ENCODE measurements around the gene PYHIN1.
A peak's percentile ranks its signal among the peaks of the same experiment; 100 is the strongest.
"Not testable (repeated sequence)": the region's sequence is repeated elsewhere in the genome, so short reads cannot be mapped to it uniquely, and the experiment has no call there.

The PYHIN1 gene

DNA sequence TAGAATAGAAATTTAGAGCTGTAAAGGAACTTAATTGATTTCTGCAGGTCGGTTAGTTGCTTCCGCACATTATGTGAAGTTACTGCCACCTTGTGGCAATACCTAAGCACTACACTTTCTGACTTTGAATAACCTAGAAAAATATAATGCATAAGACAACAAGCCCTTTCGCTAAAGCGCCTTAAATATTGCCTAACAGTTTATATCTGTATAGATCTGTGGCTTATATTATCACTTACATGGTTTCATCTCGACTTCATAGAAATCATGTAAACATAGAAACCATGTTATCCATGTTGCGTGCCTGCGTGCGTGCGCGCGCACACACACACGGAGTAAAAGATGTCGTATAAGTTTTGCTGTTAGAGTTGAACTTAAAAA is 67.4 kb downstream of the PYHIN1 start:
- ATAC-seq (peak; percentile 54), DNase-seq (peak; percentile 27)
- Mint-ChIP-seq H3K4me3 (no peak overlapping the region), H3K27ac (no peak overlapping the region), H3K36me3 (ENCODE audit: low read depth) (peaks cover 13% of the 10 kb centered on the region), H3K27me3 (no peaks in the 10 kb centered on the region), H3K4me1 (peaks cover 21% of the 10 kb centered on the region), H3K9me3 (peaks cover 2% of the 10 kb centered on the region)

DNA sequence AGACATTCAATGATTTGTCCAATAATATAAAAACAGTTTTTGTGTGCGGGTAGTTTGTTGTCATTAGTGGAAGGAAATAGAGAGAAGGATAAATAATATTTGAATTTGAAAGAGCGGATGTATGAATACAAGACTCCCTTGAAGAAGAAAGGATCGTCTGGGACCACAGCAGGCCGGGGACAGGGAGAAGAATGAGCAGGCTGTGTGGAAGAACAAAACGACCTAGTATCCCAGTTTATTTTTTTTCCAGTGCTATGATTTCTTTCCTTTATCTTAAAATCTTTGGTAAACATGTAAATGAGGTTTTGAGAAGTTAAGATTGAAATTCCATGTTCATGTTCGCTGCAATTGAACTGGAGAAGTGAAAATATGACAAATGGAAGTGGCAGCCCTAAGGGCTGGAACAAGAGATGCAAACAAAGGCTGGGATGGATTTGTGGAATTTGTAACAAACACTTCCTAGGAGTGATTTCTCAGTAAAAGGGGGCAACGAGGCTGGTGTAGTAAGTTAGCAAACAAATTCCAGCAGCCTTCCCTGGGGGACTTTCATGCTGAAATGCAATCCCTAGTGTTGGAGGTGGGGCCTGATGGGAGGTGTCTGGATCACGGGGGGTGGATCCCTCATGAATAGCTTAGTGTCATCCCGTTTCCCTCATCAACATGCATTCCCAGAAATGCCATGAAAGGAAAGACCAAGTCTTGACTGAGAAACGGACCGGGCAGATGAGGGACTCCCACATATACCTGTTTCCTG is 68.1 kb downstream of the PYHIN1 start:
- H3K27ac Mint-ChIP-seq = no peak overlapping the region
- peaks cover 10% of the 10 kb centered on the region for H3K36me3 Mint-ChIP-seq (ENCODE audit: low read depth)
- H3K4me1 Mint-ChIP-seq = peaks cover 21% of the 10 kb centered on the region
- H3K9me3 Mint-ChIP-seq = no peaks in the 10 kb centered on the region
- DNase-seq (no peak), ATAC-seq (no peak)
- no peaks in the 10 kb centered on the region for H3K27me3 Mint-ChIP-seq
- H3K4me3 Mint-ChIP-seq = no peak overlapping the region

DNA sequence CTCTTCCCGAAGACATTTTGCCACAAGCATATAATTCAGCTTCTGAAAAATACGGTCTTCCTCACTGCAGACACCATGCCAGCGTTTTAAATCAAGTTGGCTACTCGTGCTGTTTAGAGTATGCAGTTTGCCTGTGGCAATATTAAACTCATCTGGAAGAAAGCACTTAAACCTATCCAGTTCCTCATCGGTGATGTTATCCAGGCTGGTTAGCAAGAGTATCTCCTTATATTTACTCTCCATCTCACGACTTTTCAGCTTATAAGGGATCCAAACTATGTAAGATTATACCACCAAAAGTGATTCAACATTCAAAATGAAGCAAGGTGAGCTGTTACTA is 68.7 kb downstream of the PYHIN1 start:
- H3K4me3 Mint-ChIP-seq = no peak overlapping the region
- ATAC-seq (no peak), DNase-seq (no peak)
- H3K27me3 Mint-ChIP-seq = no peaks in the 10 kb centered on the region
- H3K4me1 Mint-ChIP-seq = peaks cover 22% of the 10 kb centered on the region
- no peaks in the 10 kb centered on the region for H3K9me3 Mint-ChIP-seq
- no peak overlapping the region for H3K27ac Mint-ChIP-seq
- H3K36me3 Mint-ChIP-seq (ENCODE audit: low read depth) = peaks cover 9% of the 10 kb centered on the region

DNA sequence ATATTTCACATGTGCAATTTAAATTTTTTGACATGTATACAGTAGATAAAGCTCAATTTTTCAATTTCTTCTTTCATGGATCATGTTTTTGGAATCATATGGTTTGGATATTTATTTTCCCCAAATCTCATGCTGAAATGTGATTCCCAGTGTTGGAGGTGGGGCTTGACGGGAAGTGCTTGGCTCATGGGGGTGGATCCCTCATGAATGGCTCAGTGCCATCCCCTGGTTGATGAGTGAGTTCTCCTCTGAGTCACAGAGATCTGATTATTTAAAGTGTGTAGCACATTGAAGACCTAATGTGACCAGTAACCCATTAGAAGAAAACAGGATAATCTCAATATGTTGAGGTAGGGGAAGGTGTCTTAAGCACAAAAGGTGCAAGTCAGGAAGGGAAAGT is 69.3 kb downstream of the PYHIN1 start:
- Mint-ChIP-seq H3K27me3 (no peaks in the 10 kb centered on the region), H3K36me3 (ENCODE audit: low read depth) (peaks cover 9% of the 10 kb centered on the region), H3K4me1 (peaks cover 26% of the 10 kb centered on the region), H3K9me3 (no peaks in the 10 kb centered on the region), H3K27ac (no peak overlapping the region), H3K4me3 (no peak overlapping the region)
- ATAC-seq = peak; percentile 46
- DNase-seq = no peak

DNA sequence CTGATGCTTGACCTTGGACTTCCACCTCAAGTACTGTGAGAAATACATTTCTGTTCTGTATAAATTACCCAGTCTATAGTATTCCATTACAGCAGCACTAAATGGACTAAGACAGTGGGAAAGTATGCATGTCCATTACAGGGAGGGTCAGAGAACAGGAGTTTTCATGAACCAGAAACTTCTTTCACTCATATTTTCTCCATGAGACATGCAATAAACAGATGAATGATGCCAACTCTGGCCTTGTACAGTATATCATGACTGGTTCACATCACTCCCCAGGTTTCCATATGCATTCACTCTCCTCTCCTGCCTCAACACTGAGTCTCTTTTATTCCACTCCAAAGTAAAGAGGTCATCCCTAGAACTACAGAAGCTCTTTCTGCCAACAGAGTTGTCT is 73.8 kb downstream of the PYHIN1 start:
- no peak overlapping the region for H3K4me3 Mint-ChIP-seq
- no peak for ATAC-seq
- H3K27me3 Mint-ChIP-seq = no peaks in the 10 kb centered on the region
- H3K36me3 Mint-ChIP-seq (ENCODE audit: low read depth) = peaks cover 22% of the 10 kb centered on the region
- no peak overlapping the region for H3K27ac Mint-ChIP-seq
- H3K4me1 Mint-ChIP-seq = peaks cover 46% of the 10 kb centered on the region
- peaks cover 4% of the 10 kb centered on the region for H3K9me3 Mint-ChIP-seq
- DNase-seq = no peak

DNA sequence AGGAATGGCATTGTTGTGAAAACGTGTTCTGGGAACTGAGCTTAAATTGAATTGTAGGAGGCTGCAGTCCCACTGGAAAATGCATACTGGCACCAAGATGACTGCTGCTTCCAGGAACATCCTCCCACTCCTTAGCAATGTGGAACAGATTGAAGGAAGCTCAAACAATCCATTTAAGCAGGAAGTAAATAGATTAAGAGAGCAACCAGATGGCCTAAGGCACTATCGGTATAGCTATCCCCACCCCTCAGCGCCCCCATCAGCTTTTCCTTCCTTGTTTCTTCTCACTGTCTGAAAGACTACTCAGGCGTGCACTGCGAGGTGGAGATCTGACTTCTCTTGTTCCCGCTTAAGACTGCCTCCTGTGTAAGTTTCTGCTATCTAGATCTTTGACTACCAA is 74.3 kb downstream of the PYHIN1 start:
- ATAC-seq (no peak), DNase-seq (no peak)
- Mint-ChIP-seq H3K27ac (peak overlapping the region; percentile 33), H3K27me3 (no peaks in the 10 kb centered on the region), H3K4me1 (peaks cover 44% of the 10 kb centered on the region), H3K36me3 (ENCODE audit: low read depth) (peaks cover 25% of the 10 kb centered on the region), H3K4me3 (no peak overlapping the region), H3K9me3 (peaks cover 4% of the 10 kb centered on the region)

DNA sequence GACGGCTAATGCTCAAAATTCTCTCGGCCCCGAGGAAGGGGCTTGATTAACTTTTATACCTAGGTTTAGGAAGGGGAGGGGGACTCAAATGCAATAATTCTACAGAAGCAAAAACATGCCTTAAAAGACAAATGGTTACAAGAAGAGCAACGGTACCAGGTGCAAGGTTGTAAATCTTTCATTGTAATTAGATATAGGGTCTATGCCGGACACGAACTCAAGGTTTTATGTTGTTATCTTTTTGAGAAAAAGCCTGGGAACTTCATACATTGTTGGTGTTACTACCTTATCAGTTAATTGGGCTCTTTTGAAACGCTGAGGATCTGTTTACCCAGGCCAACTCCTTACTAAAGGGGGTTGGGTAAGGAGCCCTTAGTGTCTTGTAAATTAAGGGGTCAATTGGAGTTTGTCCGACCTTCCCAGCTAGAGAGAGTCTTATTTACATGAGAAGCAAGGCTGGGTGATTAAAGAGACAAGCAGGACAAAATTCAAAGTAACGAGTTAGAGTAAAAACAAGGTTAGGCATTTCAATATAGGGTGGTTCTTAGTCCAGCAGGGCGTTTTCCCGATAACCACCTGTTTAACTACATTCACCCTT is 75.0 kb downstream of the PYHIN1 start:
- not testable (repeated sequence) for H3K4me3 Mint-ChIP-seq, ATAC-seq, DNase-seq, H3K27me3 Mint-ChIP-seq, H3K9me3 Mint-ChIP-seq
- Mint-ChIP-seq H3K4me1 (peaks cover 42% of the 10 kb centered on the region), H3K27ac (peak overlapping the region; percentile 33), H3K36me3 (ENCODE audit: low read depth) (peaks cover 29% of the 10 kb centered on the region)

DNA sequence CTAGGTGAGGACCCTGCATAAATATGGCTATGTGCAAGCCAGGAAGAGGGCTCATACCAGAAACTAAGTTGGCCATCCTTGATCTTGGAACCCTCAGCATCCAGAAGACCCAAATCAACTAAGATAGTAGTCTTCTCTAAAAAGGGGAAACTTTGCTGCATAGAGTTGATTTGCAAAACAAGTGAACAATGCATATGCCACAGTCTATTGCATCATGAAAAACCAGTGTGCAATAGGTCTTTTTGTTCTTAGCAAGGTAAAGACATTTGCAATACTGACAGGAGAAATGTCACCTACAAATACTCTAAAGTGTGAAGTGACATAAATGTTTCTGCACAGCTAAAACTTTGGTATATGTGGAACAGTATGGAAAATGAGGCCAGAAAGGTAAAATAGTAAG is 76.4 kb downstream of the PYHIN1 start:
- Mint-ChIP-seq H3K9me3 (peaks cover 4% of the 10 kb centered on the region), H3K4me1 (peaks cover 47% of the 10 kb centered on the region), H3K4me3 (no peak overlapping the region), H3K27me3 (no peaks in the 10 kb centered on the region), H3K27ac (peak overlapping the region; percentile 61), H3K36me3 (ENCODE audit: low read depth) (peaks cover 41% of the 10 kb centered on the region)
- ATAC-seq (no peak), DNase-seq (no peak)

DNA sequence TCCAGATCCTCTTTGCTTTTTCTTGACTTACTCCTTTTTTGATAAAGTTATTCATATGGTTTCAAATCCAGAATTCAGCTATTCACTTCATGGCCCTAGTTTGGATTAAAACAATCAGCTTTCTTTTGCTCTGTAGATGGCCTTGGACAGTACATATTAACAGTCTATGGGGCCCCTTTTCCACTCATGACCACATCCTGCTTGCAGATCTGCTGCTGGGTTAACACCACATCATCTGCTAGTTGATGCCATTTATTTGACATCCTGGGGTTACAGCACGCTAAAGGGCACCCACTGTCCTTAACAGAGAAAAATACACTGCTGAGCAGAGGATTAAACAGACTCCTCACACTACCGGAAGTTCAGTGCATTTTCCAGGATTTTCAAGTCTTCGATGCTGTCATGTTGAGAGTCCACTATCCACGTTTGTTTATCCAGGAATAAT is 77.4 kb downstream of the PYHIN1 start:
- Mint-ChIP-seq H3K27me3 (no peaks in the 10 kb centered on the region), H3K4me1 (peaks cover 52% of the 10 kb centered on the region), H3K36me3 (ENCODE audit: low read depth) (peaks cover 50% of the 10 kb centered on the region), H3K27ac (peak overlapping the region; percentile 97), H3K9me3 (peaks cover 4% of the 10 kb centered on the region), H3K4me3 (peak overlapping the region; percentile 90)
- ATAC-seq (peak; percentile 78), DNase-seq (peak; percentile 71)

DNA sequence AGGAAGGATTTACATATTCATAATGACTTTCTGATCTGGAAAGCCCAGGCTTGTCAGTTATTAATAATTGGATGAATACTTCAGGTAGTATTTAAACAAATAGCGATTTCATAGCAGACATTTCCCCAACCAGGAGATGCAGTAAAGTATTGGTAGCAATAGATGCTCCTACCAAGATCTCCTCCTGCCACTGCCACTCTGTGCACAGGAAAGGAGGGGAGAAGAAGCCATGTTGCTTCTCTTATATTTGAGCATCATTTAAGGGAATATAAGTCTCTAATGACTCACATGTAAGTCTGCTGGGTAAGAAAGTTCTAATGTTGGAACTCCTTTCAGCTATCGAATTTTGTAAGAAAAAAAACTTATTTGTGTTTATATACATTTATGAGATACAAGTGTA is 77.9 kb downstream of the PYHIN1 start:
- ATAC-seq (peak; percentile 3), DNase-seq (no peak)
- Mint-ChIP-seq H3K36me3 (ENCODE audit: low read depth) (peaks cover 55% of the 10 kb centered on the region), H3K4me3 (peak overlapping the region; percentile 90), H3K27me3 (no peaks in the 10 kb centered on the region), H3K9me3 (peaks cover 4% of the 10 kb centered on the region), H3K4me1 (peaks cover 55% of the 10 kb centered on the region), H3K27ac (peak overlapping the region; percentile 97)

DNA sequence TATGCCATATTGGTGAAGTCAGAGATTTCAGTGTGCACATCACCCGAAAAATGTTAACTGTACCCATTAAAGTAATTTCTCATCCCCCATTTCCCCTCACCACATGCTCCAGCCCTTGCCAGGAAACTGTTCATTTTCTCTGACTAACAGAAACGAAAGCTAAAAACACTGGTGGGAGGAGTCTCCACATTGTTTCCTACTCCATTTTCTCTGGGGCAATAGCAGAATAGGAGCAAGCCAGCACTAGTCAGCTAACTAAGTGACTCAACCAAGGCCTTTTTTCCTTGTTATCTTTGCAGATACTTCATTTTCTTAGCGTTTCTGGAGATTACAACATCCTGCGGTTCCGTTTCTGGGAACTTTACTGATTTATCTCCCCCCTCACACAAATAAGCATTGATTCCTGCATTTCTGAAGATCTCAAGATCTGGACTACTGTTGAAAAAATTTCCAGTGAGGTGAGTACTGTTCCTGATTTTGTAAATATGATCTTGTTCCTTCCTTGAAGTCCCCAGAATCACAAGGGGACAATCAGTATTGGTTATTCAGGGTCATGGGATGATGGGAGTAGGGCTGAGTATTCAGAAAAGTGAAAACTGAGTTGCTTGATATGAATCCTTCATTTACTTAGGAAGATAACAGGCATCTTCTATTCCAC is 78.5 kb downstream of the PYHIN1 start, which contains the start of gene IFI16:
Gene IFI16, plus strand, starts transcription at position 204 of the 658 bp plus-strand sequence. CDS start 4,774 bp downstream, outside the sequence.
- H3K4me1 Mint-ChIP-seq = peaks cover 59% of the 10 kb centered on the region
- ATAC-seq = peak; percentile 67

DNA sequence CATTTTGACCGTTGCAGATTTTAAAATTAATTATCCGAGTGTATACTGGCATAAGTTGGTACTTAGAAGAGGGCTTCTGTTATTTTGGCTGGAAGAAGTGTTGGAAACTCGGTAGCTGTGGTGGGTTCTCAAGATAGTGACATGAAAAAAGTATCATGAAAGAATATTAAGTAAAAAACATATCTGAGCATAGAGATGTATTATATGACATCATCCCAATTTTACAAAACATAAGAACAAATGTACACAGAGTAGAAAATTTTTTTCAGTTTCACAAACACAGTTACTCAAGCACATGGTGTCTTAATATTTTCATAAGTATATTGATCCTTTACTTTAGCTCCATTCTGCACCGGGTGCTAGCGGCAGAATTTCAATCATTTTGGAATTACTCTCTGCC is 79.0 kb downstream of the PYHIN1 start:
- DNase-seq = no peak
- Mint-ChIP-seq H3K4me1 (peaks cover 62% of the 10 kb centered on the region), H3K36me3 (ENCODE audit: low read depth) (peaks cover 65% of the 10 kb centered on the region), H3K27ac (peak overlapping the region; percentile 97), H3K27me3 (no peaks in the 10 kb centered on the region), H3K9me3 (peaks cover 4% of the 10 kb centered on the region), H3K4me3 (peak overlapping the region; percentile 90)
- no peak for ATAC-seq

More for the DNA sequence above, 78.5 kb downstream of the PYHIN1 start, which contains the start of gene IFI16:
- peak; percentile 54 for DNase-seq
- Mint-ChIP-seq H3K27ac (peak within 1 kb of the TSS; percentile 97), H3K36me3 (ENCODE audit: low read depth) (peaks cover 61% of the 10 kb centered on the region), H3K27me3 (no peaks in the 10 kb centered on the region), H3K9me3 (peaks cover 4% of the 10 kb centered on the region), H3K4me3 (peak within 1 kb of the TSS; percentile 90)

DNA sequence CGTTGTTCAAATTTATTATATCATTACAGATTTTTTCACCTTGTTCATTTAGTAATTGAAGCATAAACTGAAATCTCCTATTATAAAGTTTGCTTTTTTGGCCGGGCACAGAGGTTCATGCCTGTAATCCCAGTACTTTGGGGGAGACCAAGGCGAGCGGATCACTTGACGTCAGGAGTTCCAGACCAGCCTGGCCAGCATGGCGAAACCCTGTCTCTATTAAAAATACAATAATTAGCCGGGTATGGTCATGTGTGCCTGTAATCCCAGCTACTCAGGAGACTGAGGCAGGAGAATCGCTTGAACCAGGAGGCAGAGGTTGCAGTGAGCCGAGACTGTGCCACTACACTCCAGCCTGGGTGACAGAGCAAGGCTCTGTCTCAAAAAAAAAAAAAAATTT is 79.6 kb downstream of the PYHIN1 start:
- H3K27me3 Mint-ChIP-seq, ATAC-seq, H3K9me3 Mint-ChIP-seq: not testable (repeated sequence)
- DNase-seq = peak; percentile 25
- H3K36me3 Mint-ChIP-seq (ENCODE audit: low read depth) = peaks cover 71% of the 10 kb centered on the region
- H3K4me3 Mint-ChIP-seq = peak overlapping the region; percentile 90
- peaks cover 62% of the 10 kb centered on the region for H3K4me1 Mint-ChIP-seq
- H3K27ac Mint-ChIP-seq = peak overlapping the region; percentile 97

DNA sequence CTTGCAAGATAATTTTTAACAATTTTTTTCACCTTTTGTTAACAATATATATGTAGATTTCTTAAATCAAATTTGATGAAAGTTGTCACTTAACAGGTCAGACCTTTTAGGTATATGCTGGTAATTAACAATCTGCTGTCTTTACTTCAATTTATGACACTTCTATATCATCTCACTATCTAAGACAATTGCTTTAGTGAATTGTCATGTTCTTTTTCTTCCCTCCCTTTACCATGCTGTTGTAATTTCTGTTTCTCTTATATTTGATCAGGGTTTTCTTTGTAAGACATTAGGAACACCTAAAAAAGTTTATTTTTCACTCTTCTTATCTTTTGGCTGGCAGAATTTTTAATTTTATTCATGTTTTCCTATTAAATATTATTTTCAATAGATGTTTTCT is 80.4 kb downstream of the PYHIN1 start:
- Mint-ChIP-seq H3K4me1 (peaks cover 62% of the 10 kb centered on the region), H3K9me3 (peaks cover under 1% of the 10 kb centered on the region), H3K4me3 (peak overlapping the region; percentile 90), H3K27me3 (no peaks in the 10 kb centered on the region), H3K27ac (peak overlapping the region; percentile 95), H3K36me3 (ENCODE audit: low read depth) (peaks cover 75% of the 10 kb centered on the region)
- ATAC-seq (no peak), DNase-seq (no peak)

DNA sequence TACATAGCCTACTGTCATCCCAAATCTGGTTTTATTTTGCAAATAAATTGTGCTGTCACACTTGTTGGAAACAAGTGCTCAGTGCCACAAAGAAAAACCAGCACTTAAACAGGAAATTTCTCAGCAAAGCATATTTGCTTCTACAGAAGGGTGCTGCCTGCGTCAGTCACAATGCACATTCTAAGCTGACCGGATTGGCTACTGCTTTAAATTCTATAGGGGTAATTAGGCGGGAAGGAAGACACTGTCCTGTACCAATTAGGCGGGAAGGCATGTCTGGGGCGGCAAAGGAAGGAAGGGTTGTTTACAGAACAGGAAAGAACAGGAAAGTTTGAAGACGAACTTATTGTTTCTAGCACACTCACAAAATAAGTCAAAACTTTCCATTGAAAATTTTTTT is 81.1 kb downstream of the PYHIN1 start:
- peaks cover 58% of the 10 kb centered on the region for H3K4me1 Mint-ChIP-seq
- DNase-seq (peak; percentile 61), ATAC-seq (peak; percentile 66)
- peak overlapping the region; percentile 90 for H3K4me3 Mint-ChIP-seq
- H3K27ac Mint-ChIP-seq = peak overlapping the region; percentile 95
- H3K36me3 Mint-ChIP-seq (ENCODE audit: low read depth) = peaks cover 73% of the 10 kb centered on the region
- H3K9me3 Mint-ChIP-seq = no peaks in the 10 kb centered on the region
- H3K27me3 Mint-ChIP-seq = no peaks in the 10 kb centered on the region

Measured in activated naive CD8-positive, alpha-beta T cell treated with anti-CD3 and anti-CD28 coated beads, Interleukin-2, amount 50 U/mL, for 24 hours (primary cell).